GM18907 (cell line): ENCODE results near the gene KCNS3.

ENCODE experiments used
- ATAC-seq: cut with Tn5 transposase; IDR thresholded peaks from one replicate; pipeline ENCODE4 v1.9.1; 2021; ENCODE audit warnings: mild to moderate bottlenecking, moderate library complexity; ENCODE audit not compliant: unreplicated experiment

KCNS3 gene, protein sequence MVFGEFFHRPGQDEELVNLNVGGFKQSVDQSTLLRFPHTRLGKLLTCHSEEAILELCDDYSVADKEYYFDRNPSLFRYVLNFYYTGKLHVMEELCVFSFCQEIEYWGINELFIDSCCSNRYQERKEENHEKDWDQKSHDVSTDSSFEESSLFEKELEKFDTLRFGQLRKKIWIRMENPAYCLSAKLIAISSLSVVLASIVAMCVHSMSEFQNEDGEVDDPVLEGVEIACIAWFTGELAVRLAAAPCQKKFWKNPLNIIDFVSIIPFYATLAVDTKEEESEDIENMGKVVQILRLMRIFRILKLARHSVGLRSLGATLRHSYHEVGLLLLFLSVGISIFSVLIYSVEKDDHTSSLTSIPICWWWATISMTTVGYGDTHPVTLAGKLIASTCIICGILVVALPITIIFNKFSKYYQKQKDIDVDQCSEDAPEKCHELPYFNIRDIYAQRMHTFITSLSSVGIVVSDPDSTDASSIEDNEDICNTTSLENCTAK

DNA sequence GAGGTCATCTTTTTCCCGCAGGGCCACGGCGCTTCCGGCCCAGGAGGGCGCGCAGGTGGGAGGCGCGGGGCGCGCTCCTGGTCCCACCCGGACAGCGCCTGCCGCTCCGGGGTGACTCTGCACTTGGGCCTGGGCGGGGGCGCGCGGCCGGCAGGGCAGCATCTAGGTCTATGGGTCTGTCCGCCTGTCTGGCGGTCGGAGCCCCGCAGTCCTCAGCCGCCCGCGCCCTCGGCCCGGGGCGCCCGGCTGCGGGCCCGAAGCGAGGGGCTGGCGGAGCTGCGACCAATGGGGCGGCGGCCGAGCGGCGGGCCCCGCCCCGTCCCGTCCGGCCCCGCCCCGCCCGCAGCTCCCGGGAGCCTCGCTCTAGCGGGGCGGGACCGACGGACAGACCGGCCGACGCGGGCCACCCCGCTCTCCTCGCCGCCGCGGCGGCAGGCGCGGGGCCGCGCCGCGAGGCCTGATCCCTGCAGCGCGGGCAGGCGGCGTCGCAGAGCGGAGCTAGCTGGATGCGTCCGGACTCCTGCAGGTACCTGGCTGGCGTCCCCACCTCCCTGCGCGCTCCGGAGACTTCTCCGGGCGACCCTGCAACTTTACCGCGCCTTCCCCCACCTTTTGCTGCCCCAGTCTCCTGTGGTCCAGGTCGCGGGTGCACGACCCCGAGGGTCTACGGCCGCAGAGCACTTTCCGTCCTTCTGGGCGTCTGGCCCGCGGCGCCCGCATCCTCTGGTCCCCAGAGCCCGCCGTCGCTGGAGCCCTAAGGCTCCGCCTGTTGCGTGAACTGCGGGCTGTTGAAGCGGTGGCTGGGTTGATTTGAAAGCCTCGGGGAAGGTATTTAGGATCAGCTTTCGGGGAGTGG, at the start of gene KCNS3:
KCNS3 (plus strand) TSS at position 387 of the 856 bp plus-strand sequence. CDS start 52,342 bp downstream, outside the sequence.
- ATAC-seq, result peak; percentile 85

DNA sequence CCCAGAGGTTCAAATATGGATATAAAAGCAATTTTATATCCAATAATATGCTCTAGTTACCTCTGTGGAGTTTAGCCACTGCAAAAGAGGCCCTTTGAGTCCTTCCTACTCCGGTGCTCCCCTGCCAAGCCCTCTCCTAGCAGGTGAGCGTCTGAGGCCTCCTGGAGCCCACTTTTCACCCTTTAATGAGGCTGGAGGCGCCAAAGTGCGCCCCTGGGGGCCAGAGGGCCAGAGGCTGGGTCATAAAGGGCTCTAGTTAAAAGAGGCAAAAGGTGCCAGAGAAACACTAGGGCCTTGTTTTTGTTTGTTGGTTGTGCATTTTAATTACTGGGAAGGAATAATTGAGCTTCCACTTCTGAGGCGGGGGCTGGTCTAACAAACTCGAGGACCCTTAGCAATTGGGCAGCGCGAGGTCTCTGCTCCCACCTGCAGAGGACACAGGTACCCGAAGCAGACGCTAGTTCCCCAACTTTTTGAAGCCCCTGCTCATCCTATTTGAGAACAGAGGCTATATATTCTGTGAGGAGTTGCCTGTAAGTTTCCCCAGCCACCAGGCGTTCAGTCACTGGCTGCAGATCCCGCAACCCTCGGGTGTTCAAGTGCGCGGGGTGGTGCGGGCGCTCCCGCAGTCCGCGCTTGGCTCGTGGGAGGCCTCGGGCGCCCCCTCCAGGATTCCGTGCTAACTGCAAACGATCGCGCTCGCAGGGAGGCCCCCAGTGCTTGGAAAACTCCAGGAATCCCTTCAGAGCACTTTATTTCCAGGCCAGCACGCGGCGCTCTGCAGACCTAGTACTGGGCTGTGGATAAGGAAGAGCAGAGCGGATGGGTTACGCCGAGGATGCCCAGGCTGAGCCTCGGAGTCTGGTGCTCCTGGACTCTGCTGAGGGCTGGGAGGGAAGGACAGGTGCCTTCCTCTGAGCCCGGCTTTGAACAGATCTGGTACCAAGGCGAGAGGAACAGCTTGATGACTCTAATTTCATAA, 48.1 kb upstream of the KCNS3 start:
- peak; percentile 87 for ATAC-seq

DNA sequence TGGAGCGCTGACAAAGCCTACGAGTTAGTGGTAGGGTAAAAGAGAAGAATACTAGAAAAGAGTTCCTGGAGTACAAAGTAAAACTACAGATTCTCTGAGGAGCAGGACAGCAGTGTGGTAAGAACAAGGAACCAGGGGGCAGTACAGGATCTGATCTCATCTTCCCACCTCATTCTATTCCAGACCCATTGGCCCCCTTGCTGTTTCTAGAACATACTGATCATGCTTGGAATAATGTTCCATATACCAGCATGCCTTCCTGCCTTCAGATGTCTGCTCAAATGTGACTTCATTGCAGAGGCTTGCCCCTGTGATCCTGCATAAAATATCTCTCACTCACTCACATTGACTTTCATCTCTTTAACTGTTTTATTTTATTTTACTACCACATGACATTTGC, 43.0 kb upstream of the KCNS3 start:
- no peak for ATAC-seq

DNA sequence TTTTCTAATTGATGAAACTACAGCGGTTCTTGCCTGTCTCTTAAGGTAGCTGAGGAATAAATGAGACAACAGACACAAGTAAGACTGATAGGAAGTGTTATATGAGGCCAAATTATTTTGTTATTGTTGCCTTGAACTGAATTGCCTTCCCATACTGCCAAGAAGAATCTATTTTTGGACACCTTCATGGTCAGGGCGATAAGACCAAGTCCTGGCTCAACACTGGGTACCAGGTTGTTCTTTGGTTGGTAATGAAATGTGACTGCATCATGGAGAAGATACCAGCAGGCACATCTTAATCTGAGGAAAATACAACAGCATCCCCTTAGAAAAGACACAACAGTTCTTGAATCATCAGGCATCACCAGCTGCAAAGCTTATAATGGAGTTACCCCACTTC, 38.5 kb upstream of the KCNS3 start:
- ATAC-seq, result no peak

DNA sequence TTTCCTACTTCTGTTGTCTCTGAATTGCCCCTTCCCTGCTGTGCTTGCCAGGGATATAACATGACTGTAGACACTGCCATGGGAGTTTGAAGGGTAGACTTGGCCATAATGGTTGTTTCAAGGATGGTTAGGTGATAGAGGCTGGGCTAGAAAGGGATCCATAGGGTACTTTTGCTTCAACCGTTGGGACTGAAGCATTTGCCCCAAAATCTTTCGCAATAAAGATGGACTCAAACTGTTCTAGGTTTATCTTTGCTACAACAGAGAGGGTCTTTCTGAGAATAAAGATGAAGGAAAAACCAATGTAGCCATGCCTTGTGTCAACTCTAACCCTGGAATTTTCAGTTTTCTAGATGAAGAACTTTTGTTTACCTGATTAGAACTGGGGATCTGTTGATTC, 35.0 kb upstream of the KCNS3 start:
- ATAC-seq, result no peak

DNA sequence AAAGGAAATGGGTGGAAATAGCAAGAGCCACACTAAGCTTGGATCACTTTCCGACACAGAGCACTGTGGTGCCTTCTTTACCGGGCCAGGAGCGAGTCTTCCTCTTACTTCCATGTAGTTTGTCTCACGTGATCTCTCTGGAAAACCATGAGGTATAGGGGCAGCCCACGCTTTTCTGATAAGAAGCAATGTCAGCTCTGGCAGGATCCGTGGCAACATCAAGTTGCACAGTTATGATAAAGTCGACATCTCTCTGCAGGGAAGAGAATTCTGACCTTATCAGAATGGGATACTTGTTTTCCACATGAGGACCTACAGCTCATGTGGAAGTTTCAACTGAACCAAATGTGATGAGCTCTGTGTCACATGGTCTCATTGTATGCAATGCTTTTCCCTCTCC, 32.7 kb upstream of the KCNS3 start:
- ATAC-seq, result no peak

DNA sequence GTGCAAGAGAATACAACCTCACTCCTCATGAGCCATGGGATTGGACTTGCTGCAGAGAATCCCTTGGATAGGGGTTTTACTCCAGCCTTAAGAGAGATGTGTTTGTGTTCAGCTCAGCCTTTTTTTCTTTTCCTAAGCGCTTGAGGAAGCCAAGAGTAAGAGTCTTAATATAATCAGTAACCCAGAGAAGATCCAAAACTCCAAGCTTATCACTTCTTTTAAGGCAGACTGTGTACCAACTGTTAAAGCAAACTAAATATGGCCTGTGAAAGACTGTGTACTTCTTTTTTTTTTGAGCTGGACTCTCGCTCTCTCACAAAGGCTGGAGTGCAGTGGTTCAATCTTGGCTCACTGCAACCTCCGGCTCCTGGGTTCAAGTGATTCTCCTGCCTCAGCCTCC, 31.8 kb upstream of the KCNS3 start:
- ATAC-seq, result no peak

DNA sequence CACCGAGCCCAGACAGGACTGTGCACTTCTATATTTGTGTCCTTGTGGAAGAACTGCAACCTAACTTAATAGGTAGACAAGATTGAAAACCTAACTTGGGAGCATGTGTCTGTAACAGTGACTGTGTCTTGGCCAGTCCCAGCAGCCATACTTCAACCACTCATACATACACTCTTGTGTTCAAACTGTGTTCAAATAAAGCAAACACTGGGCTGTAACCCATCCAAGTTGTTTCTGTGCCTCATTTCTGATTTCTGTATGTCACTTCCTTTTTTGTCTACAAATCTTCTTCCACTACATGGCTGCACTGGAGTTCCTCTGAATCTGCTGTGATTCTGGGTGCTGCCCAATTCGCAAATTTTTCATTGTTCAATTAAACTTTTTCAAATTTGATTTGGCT, 31.2 kb upstream of the KCNS3 start:
- ATAC-seq, result no peak

DNA sequence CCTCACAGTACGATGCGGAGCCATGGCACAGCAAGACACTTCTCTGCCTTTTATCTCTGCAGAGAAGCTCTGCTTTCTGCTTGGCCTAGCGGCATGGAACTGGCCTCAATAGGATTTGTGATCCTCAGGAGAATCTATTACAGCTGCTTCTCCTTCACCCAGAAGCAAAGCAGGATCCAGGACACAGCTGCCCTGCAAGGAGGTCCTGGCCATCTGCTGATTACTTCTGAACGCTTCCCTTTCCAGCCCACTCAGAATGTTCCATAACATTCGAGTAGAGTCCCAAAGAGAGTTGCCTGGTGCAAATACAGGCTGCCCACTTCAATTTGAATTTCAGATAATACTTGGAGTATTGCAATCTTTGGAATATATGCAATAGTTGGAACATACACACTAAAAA, 29.2 kb upstream of the KCNS3 start:
- ATAC-seq, result no peak

DNA sequence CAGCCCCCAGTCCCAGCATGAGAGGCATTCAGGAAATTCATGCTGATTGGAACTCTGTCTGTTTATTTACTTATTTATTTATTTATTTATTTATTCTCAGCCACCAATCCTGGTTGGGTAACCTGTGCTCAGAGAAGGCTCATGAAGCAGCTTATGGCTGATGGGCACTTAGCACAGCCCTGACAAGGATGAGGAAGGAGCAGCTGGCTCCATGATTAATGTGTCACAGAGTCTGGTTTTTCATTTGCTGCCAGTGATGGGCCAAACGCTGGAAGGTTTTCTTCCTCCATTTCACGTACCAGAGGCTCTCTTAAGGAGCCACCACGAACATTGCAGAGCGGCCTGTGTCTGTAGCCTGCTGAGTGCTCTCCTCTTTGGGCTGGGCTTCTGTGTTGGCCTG, 28.3 kb upstream of the KCNS3 start:
- ATAC-seq, result no peak

DNA sequence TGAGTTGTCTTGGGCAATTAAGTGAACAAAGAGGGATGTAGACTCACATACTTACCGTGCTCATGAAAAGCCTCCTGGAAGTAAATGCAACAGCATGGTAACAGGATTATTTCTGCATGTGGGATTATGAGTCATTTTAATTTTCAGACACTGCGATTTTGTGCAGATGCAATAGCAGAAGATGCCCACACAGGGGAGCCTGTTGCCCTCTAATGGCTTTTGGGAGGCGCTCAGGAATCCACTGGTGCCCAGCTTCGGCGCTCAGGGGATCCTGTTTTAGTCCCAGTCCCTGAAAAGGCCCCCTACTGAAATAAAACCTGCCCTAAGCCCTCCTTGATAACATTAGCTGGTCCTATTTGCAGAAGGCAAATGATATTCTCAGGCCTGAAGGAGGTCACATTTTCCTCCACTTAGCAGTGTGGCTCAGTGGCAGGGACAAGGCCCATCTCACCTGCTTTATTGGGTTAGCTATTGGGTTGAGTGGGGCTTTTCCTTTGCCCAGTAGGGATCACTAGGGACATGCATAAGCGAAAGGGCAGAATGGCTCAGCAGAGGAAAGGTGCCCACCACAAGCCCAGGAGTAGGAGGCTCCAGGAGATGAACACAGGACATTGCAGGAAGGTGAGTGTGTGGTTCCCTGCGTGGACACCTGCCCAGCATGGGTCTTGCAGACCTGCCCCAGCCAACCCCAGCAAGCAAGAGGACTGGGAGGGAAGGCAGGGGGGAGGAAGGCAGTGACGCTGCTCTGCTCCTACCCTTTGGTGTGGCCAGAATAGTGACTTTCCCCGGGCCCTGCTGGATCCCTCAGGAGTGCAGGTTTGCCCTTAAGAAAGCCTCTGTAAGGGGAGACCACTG, 26.5 kb upstream of the KCNS3 start:
- peak; percentile 91 for ATAC-seq

DNA sequence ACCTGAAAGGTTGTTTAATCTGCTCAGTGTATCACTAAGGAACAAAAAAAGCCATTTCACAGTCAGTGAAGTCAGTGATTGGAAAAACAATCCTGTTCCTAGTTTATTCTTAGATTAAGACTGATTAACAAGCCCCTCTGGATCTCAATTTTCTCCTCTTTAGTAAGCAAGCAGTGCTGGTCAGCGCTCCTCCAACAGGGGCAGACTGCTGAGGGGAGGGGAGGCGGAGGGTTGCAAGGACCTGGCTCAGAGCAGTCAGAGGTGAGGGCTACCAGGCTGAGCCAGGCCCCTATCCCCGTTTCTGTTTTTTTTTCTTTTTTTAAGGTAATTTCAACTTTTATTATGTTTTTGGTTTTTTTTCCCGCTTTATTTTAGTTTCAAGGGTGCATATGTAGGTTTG, 24.7 kb upstream of the KCNS3 start:
- ATAC-seq, result no peak

DNA sequence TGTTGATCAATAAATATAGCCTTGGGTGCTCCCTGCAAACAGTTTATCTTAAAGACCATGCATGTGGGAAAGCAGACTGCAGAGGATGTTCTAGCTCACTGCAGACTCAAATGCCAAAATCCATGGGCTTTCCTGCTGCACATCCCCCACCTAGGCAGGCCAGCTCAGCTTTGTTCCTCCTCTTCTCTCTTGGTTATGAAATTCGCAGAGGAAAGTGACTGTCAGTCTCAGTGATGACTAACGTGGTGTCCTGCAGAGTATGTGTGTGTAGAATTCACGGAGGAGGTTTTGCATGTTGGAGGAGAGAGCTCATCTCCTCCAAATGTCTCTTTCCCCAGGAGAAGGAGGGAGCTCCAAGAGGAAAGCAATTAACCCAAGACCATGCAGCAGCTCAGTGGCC, 21.4 kb upstream of the KCNS3 start:
- ATAC-seq, result no peak

DNA sequence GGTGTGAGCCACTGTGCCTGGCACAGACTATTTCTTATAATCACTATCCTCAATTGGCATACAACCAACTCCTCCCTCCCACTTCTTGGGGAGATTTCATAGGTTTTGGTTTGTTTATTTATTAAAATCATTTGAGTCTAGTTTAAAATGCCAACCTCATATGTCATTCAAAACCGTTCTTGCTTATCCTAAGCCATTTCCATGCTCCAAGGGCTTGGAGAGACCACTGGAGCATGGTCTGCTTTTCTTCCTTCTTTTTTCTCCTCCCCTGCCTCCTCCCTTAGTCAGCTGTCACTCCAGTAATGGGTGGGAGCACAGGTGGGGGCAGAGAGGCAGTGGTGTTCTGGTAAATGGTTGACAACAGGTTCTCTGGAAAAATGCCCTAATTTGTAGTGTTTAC, 20.4 kb upstream of the KCNS3 start:
- ATAC-seq, result no peak

DNA sequence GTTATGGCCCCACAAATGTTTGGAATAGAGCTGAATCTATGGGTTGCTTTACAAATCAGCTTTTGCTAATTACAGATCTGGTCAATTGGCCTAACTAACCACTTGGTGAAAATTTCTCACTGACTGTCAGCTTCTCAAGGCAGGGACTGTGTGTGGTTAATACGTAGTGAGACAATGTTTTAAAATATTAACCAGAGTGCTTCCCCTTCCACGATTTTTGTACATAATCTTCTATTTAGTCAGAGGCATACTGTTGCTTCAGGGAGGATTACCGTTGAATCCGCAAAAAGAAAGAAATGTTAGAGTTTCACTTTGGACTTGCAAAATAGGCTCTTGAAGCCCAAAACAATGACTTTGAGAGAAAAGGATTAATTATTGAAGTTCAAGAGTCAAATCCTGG, 14.9 kb upstream of the KCNS3 start:
- no peak for ATAC-seq

DNA sequence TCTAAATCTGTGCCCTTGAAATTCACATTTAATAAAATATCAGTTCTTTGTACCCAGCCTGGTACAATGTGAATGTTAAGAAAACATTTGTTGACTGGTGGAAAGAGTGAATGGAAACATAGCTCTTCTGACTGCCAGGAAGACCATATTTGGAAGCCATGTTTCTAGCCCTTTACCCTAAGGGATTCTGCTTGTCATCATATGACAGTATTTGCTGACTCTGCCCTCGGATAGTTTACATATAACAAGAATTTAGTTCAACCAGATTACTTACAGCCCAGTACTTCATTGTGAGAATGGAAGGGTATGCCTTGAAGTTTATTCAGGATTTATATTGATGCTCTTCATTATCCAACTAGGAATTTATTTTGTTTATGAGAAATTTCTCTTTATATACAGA, 13.8 kb upstream of the KCNS3 start:
- ATAC-seq, result no peak

DNA sequence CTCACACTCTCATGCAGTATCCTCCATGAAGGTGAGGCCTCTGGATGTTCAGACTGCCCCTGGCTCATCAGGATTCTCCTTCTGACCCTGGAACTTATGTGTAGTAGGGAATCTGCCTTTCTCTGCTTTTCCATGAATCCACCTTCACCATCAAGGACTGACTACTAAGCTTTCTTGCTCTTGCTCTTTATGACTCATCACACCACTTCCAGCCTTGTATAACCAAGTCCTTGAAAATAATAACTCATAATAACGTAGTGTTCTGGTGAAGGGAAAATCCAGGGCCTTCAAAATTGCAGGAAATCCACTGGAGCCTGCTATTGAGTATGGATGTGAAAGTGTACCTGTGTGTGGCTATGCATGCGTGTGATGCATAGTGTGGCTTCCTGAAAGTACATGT, 11.3 kb upstream of the KCNS3 start:
- ATAC-seq, result no peak

DNA sequence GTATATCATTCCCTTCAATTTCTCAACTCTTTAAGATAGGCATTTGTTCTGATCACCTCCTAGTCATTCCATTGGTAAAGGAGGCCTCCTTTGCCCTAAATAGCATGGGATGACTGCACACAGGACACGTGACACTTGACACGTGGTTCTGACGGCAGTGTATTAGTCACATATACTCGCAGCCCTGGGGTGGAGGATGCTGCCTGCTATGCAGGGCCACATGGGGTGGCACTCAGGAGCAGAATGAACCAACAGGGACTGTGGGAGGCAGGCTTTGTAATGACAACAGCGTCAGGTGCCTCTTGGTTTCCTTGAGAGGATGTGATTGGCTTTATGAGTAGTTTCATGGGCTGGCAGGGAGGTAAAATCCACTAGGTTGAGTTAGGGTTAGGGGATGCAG, 9.3 kb upstream of the KCNS3 start:
- no peak for ATAC-seq

DNA sequence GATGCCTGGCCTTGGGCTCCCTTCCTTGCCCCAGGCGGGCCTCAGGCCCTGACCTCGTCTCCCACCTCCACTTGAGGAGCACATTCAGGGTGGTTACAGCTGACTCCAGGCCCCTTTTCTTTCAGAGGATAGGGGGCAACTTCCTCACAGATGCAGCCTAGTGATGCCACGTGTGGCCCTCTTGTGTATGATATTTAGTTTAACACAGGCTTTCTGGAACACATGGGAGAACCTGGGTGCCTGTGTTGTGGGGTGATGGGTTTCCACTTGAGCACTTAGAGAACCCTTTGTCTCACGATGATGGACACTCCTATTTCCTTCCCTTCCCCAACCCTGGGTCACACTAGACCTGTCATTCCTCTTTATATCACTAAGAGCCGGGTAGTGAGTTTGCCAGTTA, 6.8 kb upstream of the KCNS3 start:
- no peak for ATAC-seq

DNA sequence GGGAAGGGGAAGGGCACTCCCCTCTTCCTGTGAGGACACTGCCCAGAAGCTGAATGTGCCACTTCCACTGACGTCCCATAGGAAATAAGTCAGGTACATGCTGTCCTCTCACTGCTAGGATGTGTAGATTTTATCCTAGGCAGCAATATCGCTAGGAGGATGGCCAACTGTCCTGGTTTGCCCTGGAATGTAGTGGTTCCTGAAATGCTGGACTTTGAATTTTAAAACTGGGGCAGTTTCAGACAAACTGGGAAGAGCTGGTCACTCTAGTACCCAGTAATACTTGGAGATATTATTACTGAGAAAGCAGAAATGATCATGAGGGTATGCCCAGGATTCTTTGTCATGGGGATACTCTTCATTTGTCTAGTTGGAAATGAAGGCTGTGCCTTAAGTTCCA, 5.4 kb upstream of the KCNS3 start:
- no peak for ATAC-seq
